ENCODE measurements around the gene RPH3AL. TPM values are rescaled to one million over a fixed set of nuclear protein-coding genes. Genes with fewer than 3 reads are reported as not detected.

RPH3AL gene
- polyA plus RNA-seq, 3 donors, result 0.71 to 1.9 (median 1.5) TPM

GRCh38 chr17:322006-322780 is 30.4 kb downstream of the RPH3AL start:
- H3K27me3 Mint-ChIP-seq (ENCODE audit: low read depth in 3 of 3), result peaks cover 1 to 12% (median 3%) of the 10 kb centered on the region in 3 donors
- no peak overlapping the region for H3K9ac ChIP-seq (ENCODE audit: insufficient read depth, low read length, poor library complexity, severe bottlenecking)
- H3K9me3 Mint-ChIP-seq, result peaks cover 0 to 17% (median 6%) of the 10 kb centered on the region in 7 donors
- intact Hi-C loops (cut with micrococcal nuclease), result no loop called here
- no peak overlapping the region for H3K27ac ChIP-seq (ENCODE audit: low read depth in 1 of 2, low read length in 2 of 2)
- no peaks in the 10 kb centered on the region for H3K27me3 ChIP-seq (ENCODE audit: control insufficient read depth in 2 of 2, insufficient read depth in 2 of 2, low read length in 2 of 2)
- H3K4me2 ChIP-seq (replicated peaks; ENCODE audit: extremely low read depth, low read length, poor library complexity, severe bottlenecking), result no peak overlapping the region
- TF ChIP-seq, protein P1, sequence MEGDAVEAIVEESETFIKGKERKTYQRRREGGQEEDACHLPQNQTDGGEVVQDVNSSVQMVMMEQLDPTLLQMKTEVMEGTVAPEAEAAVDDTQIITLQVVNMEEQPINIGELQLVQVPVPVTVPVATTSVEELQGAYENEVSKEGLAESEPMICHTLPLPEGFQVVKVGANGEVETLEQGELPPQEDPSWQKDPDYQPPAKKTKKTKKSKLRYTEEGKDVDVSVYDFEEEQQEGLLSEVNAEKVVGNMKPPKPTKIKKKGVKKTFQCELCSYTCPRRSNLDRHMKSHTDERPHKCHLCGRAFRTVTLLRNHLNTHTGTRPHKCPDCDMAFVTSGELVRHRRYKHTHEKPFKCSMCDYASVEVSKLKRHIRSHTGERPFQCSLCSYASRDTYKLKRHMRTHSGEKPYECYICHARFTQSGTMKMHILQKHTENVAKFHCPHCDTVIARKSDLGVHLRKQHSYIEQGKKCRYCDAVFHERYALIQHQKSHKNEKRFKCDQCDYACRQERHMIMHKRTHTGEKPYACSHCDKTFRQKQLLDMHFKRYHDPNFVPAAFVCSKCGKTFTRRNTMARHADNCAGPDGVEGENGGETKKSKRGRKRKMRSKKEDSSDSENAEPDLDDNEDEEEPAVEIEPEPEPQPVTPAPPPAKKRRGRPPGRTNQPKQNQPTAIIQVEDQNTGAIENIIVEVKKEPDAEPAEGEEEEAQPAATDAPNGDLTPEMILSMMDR (IDR thresholded peaks at IDR 0.05), result no peak
- H3K4me1 Mint-ChIP-seq, result no peaks in the 10 kb centered on the region
- peak overlapping the region in 1 of 7 donors; percentile 68 for H3K27ac Mint-ChIP-seq
- H3K4me3 ChIP-seq (replicated peaks in 1 of 3; ENCODE audit: low read depth in 2 of 3, low read length in 3 of 3), result no peak overlapping the region
- H2AFZ ChIP-seq (ENCODE audit: insufficient read depth, low read depth, low read length, poor library complexity, severe bottlenecking), result no peak overlapping the region
- H3K9me3 ChIP-seq (replicated peaks in 1 of 2; ENCODE audit: control insufficient read depth in 1 of 2, insufficient read depth in 1 of 2, low read length in 2 of 2), result no peaks in the 10 kb centered on the region
- H3K4me3 Mint-ChIP-seq, result no peak overlapping the region
- H3K36me3 ChIP-seq (replicated peaks in 1 of 2; ENCODE audit: control insufficient read depth in 1 of 2, insufficient read depth in 2 of 2, low read length in 2 of 2), result no peaks in the 10 kb centered on the region
- WGBS (ENCODE audit: insufficient coverage), result 63% methylated on average over 17 of the region's 27 CpGs
- no peaks in the 10 kb centered on the region for H3K4me1 ChIP-seq (ENCODE audit: control insufficient read depth in 1 of 2, insufficient read depth in 2 of 2, low read length in 2 of 2)
- no peak for DNase-seq
- no peaks in the 10 kb centered on the region for H3K36me3 Mint-ChIP-seq
- no peaks in the 10 kb centered on the region for H4K20me1 ChIP-seq (ENCODE audit: insufficient read depth, low read length)
- no peaks in the 10 kb centered on the region for H3K79me2 ChIP-seq (ENCODE audit: insufficient read depth, low read length)

DNA sequence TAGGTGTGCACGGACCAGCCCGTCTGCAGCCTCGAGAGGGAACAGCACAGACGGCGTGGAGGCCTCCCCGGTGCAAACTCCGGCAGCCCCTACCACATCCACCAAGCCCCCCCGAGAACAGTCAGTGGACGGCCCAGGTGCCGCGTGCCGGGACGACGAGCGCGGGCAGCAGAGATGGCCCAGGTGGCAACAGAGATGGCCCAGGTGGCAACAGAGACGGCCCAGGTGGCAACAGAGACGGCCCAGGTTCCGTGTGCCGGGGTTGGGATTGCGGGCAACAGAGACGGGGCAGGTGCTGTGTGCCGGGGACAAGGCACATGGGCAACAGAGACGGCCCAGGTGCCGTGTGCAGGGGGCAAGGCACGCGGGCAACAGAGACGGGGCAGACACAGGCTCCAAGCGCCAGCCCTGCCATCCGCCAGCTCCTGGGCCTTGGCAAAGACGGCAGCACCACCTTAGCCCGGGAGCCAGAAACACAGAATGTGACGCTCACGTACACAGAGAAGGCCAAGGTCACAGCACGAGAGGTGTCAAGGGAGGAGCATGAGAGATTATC is 31.1 kb downstream of the RPH3AL start:
- Histone ChIP-seq H3K9me3 (replicated peaks in 1 of 2; ENCODE audit: control insufficient read depth in 1 of 2, insufficient read depth in 1 of 2, low read length in 2 of 2) (peaks cover 0 to 4% of the 10 kb centered on the region in 2 donors), H3K79me2 (ENCODE audit: insufficient read depth, low read length) (no peaks in the 10 kb centered on the region), H3K4me3 (replicated peaks in 1 of 3; ENCODE audit: low read depth in 2 of 3, low read length in 3 of 3) (no peak overlapping the region), H4K20me1 (ENCODE audit: insufficient read depth, low read length) (no peaks in the 10 kb centered on the region), H2AFZ (ENCODE audit: insufficient read depth, low read depth, low read length, poor library complexity, severe bottlenecking) (no peak overlapping the region), H3K27me3 (ENCODE audit: control insufficient read depth in 2 of 2, insufficient read depth in 2 of 2, low read length in 2 of 2) (no peaks in the 10 kb centered on the region), H3K4me1 (ENCODE audit: control insufficient read depth in 1 of 2, insufficient read depth in 2 of 2, low read length in 2 of 2) (no peaks in the 10 kb centered on the region), H3K4me2 (replicated peaks; ENCODE audit: extremely low read depth, low read length, poor library complexity, severe bottlenecking) (no peak overlapping the region), H3K27ac (ENCODE audit: low read depth in 1 of 2, low read length in 2 of 2) (no peak overlapping the region), H3K9ac (ENCODE audit: insufficient read depth, low read length, poor library complexity, severe bottlenecking) (no peak overlapping the region), H3K36me3 (replicated peaks in 1 of 2; ENCODE audit: control insufficient read depth in 1 of 2, insufficient read depth in 2 of 2, low read length in 2 of 2) (no peaks in the 10 kb centered on the region)
- intact Hi-C loops (cut with micrococcal nuclease), result no loop called here
- no peaks in the 10 kb centered on the region for H3K4me1 Mint-ChIP-seq
- peaks cover 2 to 24% (median 13%) of the 10 kb centered on the region in 7 donors for H3K9me3 Mint-ChIP-seq
- H3K27me3 Mint-ChIP-seq (ENCODE audit: low read depth in 3 of 3), result peaks cover 1 to 9% (median 3%) of the 10 kb centered on the region in 3 donors
- DNase-seq, result no peak
- no peaks in the 10 kb centered on the region for H3K36me3 Mint-ChIP-seq
- WGBS (ENCODE audit: insufficient coverage), result 81% methylated on average over 32 of the region's 35 CpGs
- TF ChIP-seq, protein P1 (IDR thresholded peaks at IDR 0.05), result no peak
- no peak overlapping the region for H3K4me3 Mint-ChIP-seq
- H3K27ac Mint-ChIP-seq, result no peak overlapping the region
